ENCODE data around the gene PDE4D.

PDE4D gene

DNA sequence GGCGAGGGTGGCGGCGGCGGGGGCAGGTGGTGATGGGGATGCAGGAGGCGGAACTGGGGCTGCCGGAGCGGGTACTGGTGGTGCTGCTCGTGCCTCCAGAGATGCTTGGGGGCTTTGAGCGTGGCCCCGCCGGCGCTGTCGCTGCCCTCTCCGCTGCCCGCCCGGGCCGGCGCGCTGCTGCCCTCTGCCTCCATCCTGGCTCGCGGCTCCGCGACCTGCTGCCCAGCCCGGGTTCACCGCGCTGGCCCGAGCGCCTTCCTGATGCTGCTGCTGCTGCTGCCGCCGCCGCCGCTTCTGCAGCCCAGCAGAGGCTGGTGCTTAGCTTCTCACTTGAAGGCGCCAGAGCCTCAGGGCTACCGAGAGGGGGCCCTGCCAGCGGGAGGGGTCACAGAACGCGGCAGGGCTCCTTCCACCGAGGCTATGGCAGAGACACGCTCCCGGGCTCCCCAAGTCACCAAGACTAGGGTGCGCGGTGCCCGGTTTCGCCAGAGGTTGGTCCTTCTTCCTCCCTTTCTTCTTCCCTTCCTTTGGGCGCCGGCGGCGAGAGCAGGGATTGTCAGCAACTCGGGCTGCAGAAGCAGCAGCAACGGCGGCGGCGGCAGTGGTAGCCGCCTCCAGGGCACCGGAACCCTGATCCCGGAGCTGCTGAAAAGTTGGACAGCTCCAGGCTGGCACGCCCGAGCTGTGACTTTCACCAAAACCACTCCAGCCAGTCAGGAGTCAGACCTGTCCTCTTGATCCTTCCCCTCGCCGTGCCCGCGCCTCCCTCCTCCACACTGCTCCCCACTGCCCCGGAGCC lies at the start of gene PDE4D:
TSS of gene PDE4D (minus strand) at position 298 of the 799 bp plus-strand sequence.
- no peaks in the 10 kb centered on the region for H3K36me3 Mint-ChIP-seq
- DNase-seq: no peak
- peaks cover 36 to 54% of the 10 kb centered on the region in 2 donors for H3K27me3 Mint-ChIP-seq
- no peak within 1 kb of the TSS for H3K27ac Mint-ChIP-seq
- no peaks in the 10 kb centered on the region for H3K9me3 Mint-ChIP-seq
- peak; percentile 85 to 87 for ATAC-seq (replicated peaks)
- peaks cover 12 to 25% of the 10 kb centered on the region in 2 donors for H3K4me1 Mint-ChIP-seq
- H3K4me3 Mint-ChIP-seq: peak within 1 kb of the TSS; percentile 59 to 82

DNA sequence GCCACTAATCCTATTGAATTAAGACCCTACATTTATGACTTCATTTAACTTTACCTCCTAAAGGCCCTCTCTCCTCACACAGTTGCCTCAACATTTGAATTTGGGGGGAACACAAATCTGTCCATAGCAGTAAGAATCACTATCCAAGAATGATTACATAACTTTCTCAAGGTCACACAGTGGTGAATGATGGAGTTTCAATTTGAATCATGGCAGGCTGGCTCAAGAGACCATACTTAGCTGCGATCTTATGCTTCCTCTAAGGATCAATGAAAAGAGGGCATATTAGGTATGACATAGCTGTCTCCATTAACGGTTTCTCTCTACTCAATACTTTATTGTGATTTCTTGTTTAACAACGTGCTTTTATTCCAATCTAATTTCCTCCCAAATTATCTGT lies 44.1 kb upstream of the PDE4D start:
- Mint-ChIP-seq H3K27me3 (no peaks in the 10 kb centered on the region), H3K4me3 (no peak overlapping the region), H3K4me1 (no peaks in the 10 kb centered on the region), H3K36me3 (no peaks in the 10 kb centered on the region), H3K9me3 (peaks cover 0 to 2% of the 10 kb centered on the region in 2 donors), H3K27ac (no peak overlapping the region)
- no peak for ATAC-seq (replicated peaks)
- no peak for DNase-seq

DNA sequence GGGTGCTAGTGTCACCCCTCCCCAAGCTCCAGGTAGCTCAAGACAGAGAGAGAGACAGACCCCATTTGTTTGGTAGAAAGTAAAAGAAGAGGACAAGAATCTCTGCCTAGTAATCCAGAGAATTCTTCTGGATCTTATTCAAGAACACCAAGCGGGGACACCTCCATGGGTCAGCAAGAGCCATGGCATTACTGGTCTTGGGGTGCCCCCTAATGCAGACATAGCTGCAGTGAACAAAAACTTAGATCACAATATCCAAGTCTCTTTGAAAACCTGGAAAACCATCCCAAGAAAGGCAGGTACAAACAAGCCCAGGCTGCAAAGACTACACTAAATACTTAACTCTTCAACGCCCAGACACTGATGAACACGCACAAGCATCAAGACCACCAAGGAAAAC lies 29.9 kb upstream of the PDE4D start:
- Mint-ChIP-seq H3K36me3 (no peaks in the 10 kb centered on the region), H3K27ac (no peak overlapping the region), H3K9me3 (no peaks in the 10 kb centered on the region), H3K4me1 (no peaks in the 10 kb centered on the region), H3K4me3 (no peak overlapping the region), H3K27me3 (no peaks in the 10 kb centered on the region)
- ATAC-seq (replicated peaks) (no peak), DNase-seq (no peak)

DNA sequence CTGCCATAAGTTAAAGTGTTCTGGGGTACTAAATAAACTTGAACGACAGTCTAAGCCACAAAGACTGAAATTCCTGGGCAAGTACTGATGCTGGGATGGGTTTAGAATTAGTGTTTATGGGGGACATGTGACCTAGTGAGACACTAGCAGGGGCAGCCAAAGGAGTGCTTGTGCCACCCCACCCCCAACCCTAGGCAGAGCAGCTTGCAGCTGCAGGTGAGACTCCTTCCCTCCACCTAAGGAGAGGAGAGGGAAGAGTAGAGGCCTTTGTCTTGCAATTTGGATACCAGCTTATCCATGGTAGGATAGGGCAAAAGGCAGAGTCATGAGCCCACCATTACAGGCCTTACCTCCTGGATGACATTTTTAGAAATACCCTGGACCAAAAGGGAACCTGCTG lies 28.7 kb upstream of the PDE4D start:
- DNase-seq (no peak), ATAC-seq (replicated peaks) (no peak)
- H3K36me3 Mint-ChIP-seq: no peaks in the 10 kb centered on the region
- no peaks in the 10 kb centered on the region for H3K27me3 Mint-ChIP-seq
- H3K4me3 Mint-ChIP-seq: no peak overlapping the region
- H3K4me1 Mint-ChIP-seq: no peaks in the 10 kb centered on the region
- no peak overlapping the region for H3K27ac Mint-ChIP-seq
- no peaks in the 10 kb centered on the region for H3K9me3 Mint-ChIP-seq

DNA sequence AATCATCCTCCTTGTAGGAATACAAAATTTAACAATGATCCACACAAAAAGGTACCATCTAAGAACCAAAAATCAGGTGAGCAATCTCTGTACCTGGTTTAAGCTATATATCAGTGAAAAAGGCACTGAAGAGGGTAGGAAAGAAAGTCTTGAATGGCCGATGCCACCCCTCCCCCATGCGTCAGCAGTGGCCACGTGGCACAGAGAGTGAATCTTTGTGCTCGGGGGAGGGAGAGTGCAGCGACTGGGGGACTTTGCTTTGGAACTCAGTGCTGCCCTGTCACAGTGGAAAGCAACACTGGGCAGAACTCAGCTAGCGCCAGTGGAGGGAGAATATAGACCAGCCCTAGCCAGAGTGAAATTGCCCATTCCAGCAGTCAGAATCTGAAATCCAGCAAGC lies 28.3 kb upstream of the PDE4D start:
- Mint-ChIP-seq H3K36me3 (no peaks in the 10 kb centered on the region), H3K9me3 (no peaks in the 10 kb centered on the region), H3K27ac (no peak overlapping the region), H3K4me3 (no peak overlapping the region), H3K27me3 (no peaks in the 10 kb centered on the region), H3K4me1 (no peaks in the 10 kb centered on the region)
- DNase-seq: no peak
- no peak for ATAC-seq (replicated peaks)

DNA sequence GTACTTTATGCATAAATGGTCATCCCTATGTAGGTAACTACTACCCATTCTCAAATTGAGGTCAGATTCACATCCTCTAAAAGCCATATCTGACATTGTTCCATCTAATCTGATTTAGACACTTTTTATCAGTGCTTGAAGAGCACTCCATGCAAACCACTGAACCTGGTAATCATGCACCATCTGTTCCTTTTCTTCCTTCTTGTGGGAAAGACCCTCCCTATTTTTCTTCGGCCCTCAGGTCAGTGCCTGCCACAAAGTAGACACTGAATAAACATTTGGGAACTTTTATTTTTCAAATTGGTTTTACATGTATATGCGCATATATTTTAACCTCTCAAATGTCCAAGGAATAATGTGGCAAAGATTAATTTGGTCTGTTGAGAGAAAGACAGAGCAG lies 26.0 kb upstream of the PDE4D start:
- H3K36me3 Mint-ChIP-seq: no peaks in the 10 kb centered on the region
- H3K27me3 Mint-ChIP-seq: no peaks in the 10 kb centered on the region
- ATAC-seq (replicated peaks) (no peak), DNase-seq (no peak)
- H3K4me3 Mint-ChIP-seq: no peak overlapping the region
- H3K27ac Mint-ChIP-seq: no peak overlapping the region
- no peaks in the 10 kb centered on the region for H3K4me1 Mint-ChIP-seq
- H3K9me3 Mint-ChIP-seq: no peaks in the 10 kb centered on the region

DNA sequence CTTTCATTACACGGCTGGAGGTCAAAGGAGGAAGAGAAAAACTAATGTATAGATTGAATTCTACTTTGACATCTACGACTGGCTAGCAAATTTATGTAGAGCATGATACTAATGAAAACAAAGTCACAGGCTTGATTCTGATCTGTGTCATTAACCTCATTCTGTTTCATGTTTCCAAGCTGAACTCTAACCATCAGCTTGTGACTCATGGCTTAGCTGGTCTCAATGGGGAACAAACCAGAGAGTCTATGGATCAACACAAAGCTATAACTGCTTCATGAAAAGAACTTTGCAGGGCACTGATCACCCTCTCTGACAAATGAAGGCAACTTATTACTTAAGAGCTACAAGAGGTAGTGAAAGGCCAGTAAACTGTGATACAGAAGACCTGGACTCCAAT lies 23.6 kb upstream of the PDE4D start:
- DNase-seq (no peak), ATAC-seq (replicated peaks) (no peak)
- no peak overlapping the region for H3K4me3 Mint-ChIP-seq
- H3K27me3 Mint-ChIP-seq: no peaks in the 10 kb centered on the region
- no peak overlapping the region for H3K27ac Mint-ChIP-seq
- no peaks in the 10 kb centered on the region for H3K36me3 Mint-ChIP-seq
- no peaks in the 10 kb centered on the region for H3K4me1 Mint-ChIP-seq
- no peaks in the 10 kb centered on the region for H3K9me3 Mint-ChIP-seq

DNA sequence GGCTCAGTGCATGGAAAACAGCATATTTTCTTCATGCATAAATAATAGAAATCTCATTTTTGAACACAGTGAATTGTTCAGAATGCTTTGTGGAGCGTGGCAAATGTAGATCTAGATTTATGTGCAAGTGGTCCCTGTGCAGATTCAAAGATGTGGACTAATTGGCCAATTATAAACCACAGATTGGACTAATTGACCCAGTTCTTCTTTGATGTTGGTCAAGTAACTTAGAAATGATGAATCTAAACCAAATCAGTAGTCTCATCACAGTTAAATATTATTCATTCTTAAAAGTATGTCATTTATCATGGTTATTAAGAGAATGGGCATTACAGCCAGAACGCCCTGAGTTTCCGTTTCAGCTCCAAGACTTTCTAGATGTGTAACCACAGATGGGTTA lies 11.7 kb upstream of the PDE4D start:
- no peak overlapping the region for H3K4me3 Mint-ChIP-seq
- no peaks in the 10 kb centered on the region for H3K36me3 Mint-ChIP-seq
- DNase-seq: no peak
- no peaks in the 10 kb centered on the region for H3K4me1 Mint-ChIP-seq
- H3K27me3 Mint-ChIP-seq: peaks cover 0 to 13% of the 10 kb centered on the region in 2 donors
- H3K27ac Mint-ChIP-seq: no peak overlapping the region
- ATAC-seq (replicated peaks): no peak
- no peaks in the 10 kb centered on the region for H3K9me3 Mint-ChIP-seq

DNA sequence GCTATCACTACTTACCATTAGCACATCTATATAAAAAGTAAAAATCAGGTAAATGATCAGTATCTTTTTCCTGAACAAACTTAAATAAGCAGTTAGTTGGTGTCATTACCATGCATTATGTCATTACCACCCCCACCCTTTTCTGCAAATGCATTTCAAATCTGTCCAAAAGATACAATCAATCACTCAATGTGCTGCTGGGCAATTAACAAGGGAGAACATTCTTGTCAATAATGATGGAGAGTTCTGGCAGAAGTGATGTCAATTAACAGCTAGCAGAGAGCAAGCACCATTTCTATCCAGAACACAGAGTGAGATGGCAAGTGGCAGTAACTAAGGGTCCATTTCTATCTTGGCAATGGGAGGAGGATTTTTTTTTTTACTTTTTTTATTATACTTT lies 3.5 kb upstream of the PDE4D start:
- Mint-ChIP-seq H3K4me1 (peaks cover 12 to 22% of the 10 kb centered on the region in 2 donors), H3K4me3 (no peak overlapping the region), H3K27ac (no peak overlapping the region), H3K9me3 (no peaks in the 10 kb centered on the region), H3K27me3 (peaks cover 32 to 54% of the 10 kb centered on the region in 2 donors), H3K36me3 (no peaks in the 10 kb centered on the region)
- no peak for DNase-seq
- no peak for ATAC-seq (replicated peaks)

DNA sequence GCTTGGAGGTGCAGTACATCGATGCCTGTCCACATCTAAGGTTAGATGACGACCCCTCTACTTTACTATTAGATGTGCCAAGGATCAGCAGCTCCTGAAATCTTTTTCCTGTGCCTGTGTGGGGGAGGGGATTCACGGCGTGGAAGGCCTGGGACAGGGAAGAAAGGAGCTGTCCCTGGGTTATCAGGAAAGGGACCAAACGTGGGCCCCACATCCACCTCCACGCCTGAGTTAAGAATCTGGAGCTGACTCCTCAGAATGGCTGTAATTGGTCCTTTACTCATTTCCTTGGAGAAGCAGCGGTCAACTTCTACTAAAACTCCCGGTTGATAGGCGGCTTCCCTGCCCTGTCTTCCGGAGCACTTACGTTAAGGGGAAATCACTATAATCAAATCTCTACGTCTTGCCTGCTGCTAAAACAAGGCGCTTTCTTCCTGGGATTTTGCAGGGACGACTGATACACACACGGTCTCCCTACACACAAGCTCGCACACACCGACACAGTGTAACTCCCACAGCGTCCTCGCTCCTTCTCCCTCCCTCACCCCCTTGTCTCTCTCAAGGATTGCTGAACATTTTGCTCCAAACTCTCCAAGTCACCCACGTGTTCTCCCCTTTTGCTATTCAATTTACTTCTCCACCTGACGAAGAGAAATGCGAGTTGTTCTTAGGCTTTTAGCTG lies 1.4 kb downstream of the PDE4D start:
- no peaks in the 10 kb centered on the region for H3K9me3 Mint-ChIP-seq
- H3K4me3 Mint-ChIP-seq: no peak overlapping the region
- no peak for DNase-seq
- no peak overlapping the region for H3K27ac Mint-ChIP-seq
- no peak for ATAC-seq (replicated peaks)
- no peaks in the 10 kb centered on the region for H3K36me3 Mint-ChIP-seq
- H3K4me1 Mint-ChIP-seq: peaks cover 15 to 32% of the 10 kb centered on the region in 2 donors
- peaks cover 34 to 49% of the 10 kb centered on the region in 2 donors for H3K27me3 Mint-ChIP-seq

DNA sequence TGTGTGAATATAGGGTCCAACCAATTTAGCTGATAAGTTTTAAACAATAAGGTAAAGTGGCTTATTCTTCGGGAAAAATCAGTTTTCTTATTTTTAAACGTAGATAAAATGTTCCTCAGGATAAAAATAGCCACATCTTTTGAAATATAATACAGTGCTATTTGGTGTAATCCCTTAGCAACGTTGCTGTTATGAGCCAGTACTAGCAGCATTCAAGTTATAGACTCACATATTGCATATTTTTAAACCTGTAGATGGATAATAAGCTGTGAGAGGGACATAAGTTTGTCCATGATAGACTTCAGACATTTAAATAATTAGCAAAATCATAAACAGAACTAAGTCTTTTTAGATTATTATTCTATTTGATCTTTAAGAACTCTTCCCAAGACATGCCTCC lies 6.3 kb downstream of the PDE4D start:
- H3K27ac Mint-ChIP-seq: no peak overlapping the region
- H3K4me3 Mint-ChIP-seq: no peak overlapping the region
- no peaks in the 10 kb centered on the region for H3K9me3 Mint-ChIP-seq
- no peak for DNase-seq
- no peaks in the 10 kb centered on the region for H3K36me3 Mint-ChIP-seq
- no peak for ATAC-seq (replicated peaks)
- H3K4me1 Mint-ChIP-seq: peaks cover 3 to 11% of the 10 kb centered on the region in 2 donors
- H3K27me3 Mint-ChIP-seq: peaks cover 9% of the 10 kb centered on the region in 2 donors

DNA sequence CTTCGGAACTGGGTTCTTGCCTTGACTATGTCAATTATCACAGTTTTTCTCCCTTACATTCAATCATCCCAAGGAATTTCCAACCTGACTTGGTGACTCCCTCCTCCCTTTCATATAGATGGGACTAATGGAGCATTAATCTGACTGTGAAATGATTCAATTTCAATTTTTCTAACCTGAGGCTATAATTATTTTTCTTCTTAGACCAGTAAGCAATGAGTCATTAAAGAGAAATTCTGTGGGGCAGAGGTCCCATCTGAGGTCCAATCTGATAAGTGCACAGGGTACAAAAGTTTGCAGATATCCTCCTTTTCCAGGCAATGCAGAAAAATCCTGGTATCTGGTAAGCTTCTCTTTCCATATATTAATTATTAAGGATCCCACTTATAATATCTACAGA lies 18.9 kb downstream of the PDE4D start:
- no peaks in the 10 kb centered on the region for H3K27me3 Mint-ChIP-seq
- ATAC-seq (replicated peaks) (no peak), DNase-seq (no peak)
- no peak overlapping the region for H3K27ac Mint-ChIP-seq
- H3K36me3 Mint-ChIP-seq: no peaks in the 10 kb centered on the region
- H3K4me1 Mint-ChIP-seq: peaks cover 0 to 6% of the 10 kb centered on the region in 2 donors
- H3K4me3 Mint-ChIP-seq: no peak overlapping the region
- no peaks in the 10 kb centered on the region for H3K9me3 Mint-ChIP-seq

DNA sequence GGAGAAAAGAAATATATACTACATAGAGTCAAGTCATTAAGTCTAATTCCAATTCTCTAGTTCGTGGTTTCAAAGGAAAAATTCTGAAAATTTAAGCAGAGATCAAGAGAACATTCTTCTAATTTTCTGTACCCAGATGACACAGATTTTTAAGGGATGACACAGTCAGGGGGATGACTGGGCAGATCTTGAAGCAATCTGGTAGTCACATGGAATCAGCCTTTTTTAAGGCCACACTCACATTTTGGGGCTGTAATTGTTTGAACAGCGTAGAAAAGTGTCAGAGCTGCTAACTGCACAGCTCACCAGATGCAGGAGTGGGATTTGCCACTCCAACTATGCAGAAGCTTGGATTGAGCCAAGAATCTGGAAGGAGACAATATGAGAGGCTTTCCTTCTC lies 20.4 kb downstream of the PDE4D start:
- H3K36me3 Mint-ChIP-seq: no peaks in the 10 kb centered on the region
- ATAC-seq (replicated peaks): no peak
- no peaks in the 10 kb centered on the region for H3K9me3 Mint-ChIP-seq
- no peaks in the 10 kb centered on the region for H3K27me3 Mint-ChIP-seq
- H3K27ac Mint-ChIP-seq: no peak overlapping the region
- DNase-seq: no peak
- no peak overlapping the region for H3K4me3 Mint-ChIP-seq
- peaks cover 0 to 6% of the 10 kb centered on the region in 2 donors for H3K4me1 Mint-ChIP-seq

DNA sequence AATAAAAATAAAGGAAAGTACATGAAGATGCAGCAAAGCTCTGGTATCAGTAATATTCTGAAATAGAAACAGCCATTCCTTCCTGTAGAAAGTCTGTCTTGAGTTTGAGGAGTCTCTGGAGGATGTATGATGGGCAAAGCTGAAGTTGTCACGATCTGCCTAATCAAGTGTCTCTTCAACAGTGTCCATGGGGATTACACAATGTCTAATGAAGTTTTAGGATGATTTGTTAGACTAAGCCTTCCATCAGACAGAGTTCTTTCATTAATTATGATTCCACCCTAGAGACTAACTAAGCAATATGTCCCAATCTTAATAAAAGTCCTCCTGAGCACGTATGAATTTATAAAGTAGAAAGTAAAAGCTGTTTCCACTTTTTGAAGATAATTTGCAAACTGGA lies 26.9 kb downstream of the PDE4D start:
- no peak for ATAC-seq (replicated peaks)

DNA sequence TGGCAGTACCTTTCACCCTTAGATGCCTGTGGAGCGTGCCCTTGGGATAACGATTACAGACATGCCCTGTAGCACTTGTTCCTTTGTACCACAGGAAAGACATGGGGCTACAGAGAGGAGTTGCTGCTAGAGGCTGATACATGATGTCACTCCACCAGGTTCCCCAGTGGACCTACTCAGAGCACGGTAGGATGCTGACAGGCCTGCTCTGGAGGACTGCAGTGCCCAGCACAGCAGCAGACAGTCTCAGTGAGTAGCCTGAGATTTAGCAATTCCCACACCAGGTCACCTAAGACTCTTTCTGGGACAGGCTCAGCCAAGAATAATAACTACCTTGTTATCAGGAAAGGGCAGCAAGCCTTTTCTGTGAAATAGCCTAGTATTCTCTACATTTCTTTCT lies 28.8 kb downstream of the PDE4D start:
- DNase-seq (no peak), ATAC-seq (replicated peaks) (no peak)
- Mint-ChIP-seq H3K9me3 (no peaks in the 10 kb centered on the region), H3K27ac (no peak overlapping the region), H3K36me3 (no peaks in the 10 kb centered on the region), H3K27me3 (no peaks in the 10 kb centered on the region), H3K4me3 (no peak overlapping the region), H3K4me1 (no peaks in the 10 kb centered on the region)

More for the DNA sequence above, 26.9 kb downstream of the PDE4D start:
- Mint-ChIP-seq H3K27me3 (no peaks in the 10 kb centered on the region), H3K36me3 (no peaks in the 10 kb centered on the region), H3K4me1 (no peaks in the 10 kb centered on the region), H3K9me3 (no peaks in the 10 kb centered on the region), H3K4me3 (no peak overlapping the region), H3K27ac (no peak overlapping the region)
- no peak for DNase-seq

All from stimulated activated naive B cell treated with anti-CD40 and anti-IgM and Interleukin-4, amounts not matched to agents 10 μg/mL and 1 μg/mL and 100 μg/mL, for 72 hours (primary cell).